Aorta (tissue), 5 donors: ENCODE measurements around the gene ZNF846. TPM values are rescaled to one million over a fixed set of nuclear protein-coding genes. Genes with fewer than 3 reads are reported as not detected.

Source experiments
- ATAC-seq: fragments of 200-7000 bp; cut with Tn5 transposase; one replicate; pipeline ENCODE4 v1.9.1; 2022; ENCODE audit warnings: moderate library complexity; ENCODE audit not compliant: low FRiP score
- DNase-seq, 2 donors: peaks; one replicate each; pipeline ENCODE4 v3.0.0-alpha.2; 2020
- H3K27ac ChIP-seq, 2 donors: one replicate each; pipeline ENCODE4 v1.5.1; 2013; ENCODE audit warnings: low read length in 2 of 2, mild to moderate bottlenecking in 2 of 2, moderate library complexity in 2 of 2, control low read depth in 1 of 2, inconsistent platforms in 1 of 2, low read depth in 1 of 2
- H3K27me3 ChIP-seq, 2 donors: one replicate each; pipeline ENCODE4 v1.6.1; 2013; ENCODE audit warnings: control low read depth in 1 of 2, low read length in 1 of 2, mild to moderate bottlenecking in 1 of 2, moderate library complexity in 1 of 2; ENCODE audit not compliant: insufficient read depth in 2 of 2, control insufficient read depth in 1 of 2
- H3K36me3 ChIP-seq, 2 donors: one replicate each; pipeline ENCODE4 v1.6.1; 2013; ENCODE audit warnings: control low read depth in 1 of 2, low read length in 1 of 2, mild to moderate bottlenecking in 1 of 2; ENCODE audit not compliant: insufficient read depth in 2 of 2, control insufficient read depth in 1 of 2
- H3K4me1 ChIP-seq, 2 donors: one replicate each; pipeline ENCODE4 v1.6.1; 2013; ENCODE audit warnings: low read length in 2 of 2, control low read depth in 1 of 2, mild to moderate bottlenecking in 1 of 2, moderate library complexity in 1 of 2; ENCODE audit not compliant: insufficient read depth in 2 of 2, control insufficient read depth in 1 of 2
- H3K4me3 ChIP-seq, 2 donors: one replicate each; pipeline ENCODE4 v1.5.1; 2013; ENCODE audit warnings: low read length in 2 of 2, control low read depth in 1 of 2, mild to moderate bottlenecking in 1 of 2
- H3K9me3 ChIP-seq: one replicate; pipeline ENCODE4 v1.6.1; 2013; ENCODE audit warnings: mild to moderate bottlenecking, low read length; ENCODE audit not compliant: control insufficient read depth
- WGBS, 2 donors: extraction: QIAGEN DNeasy Blood & Tissue Kit; methylation state at CpG; one replicate each; pipeline ENCODE4 v1.1.7; 2013; 5-methylcytosine and 5-hydroxymethylcytosine counted together
- intact Hi-C, 2 donors: fragments of 100-400 bp; cut with DNase I; formaldehyde crosslinking; loops; one replicate each; pipeline versions ENCODE4 v1.14.2 to v1.15.0; 2022
- long read RNA-seq, 2 donors: library from polyadenylated mRNA; unstranded; transcript quantifications; one replicate each; pipeline ENCODE4 v2.0.0, GENCODE V29; 2020 to 2021
- polyA plus RNA-seq, 2 donors: library from polyadenylated mRNA; stranded (reverse); fragments of 200-250 nt; gene quantifications; one replicate each; pipeline ENCODE4 v1.2.3, GENCODE V29; 2013
- total RNA-seq, 2 donors: library from RNA; stranded (reverse); fragmentation: NEBNext Ultra II Directional; extraction: Animal tissue kit (Norgen Biotek cat#: 25700); gene quantifications; one replicate each; pipeline ENCODE4 v1.2.1, GENCODE V29; 2021
- donor health status: healthy with polysubstance abuse.
- donor health status: Bipolar disorder and iron deficiency.
- donor health status: DM: no; HTN: no; CAD: no.
- donor health status: DM: no; HTN: no; CAD: no.
- donor health status: DM: yes; HTN: yes; CAD: no.

Gene ZNF846
- total RNA-seq: 10 to 100 TPM; 17.4 to 33.0 TPM
- 10 to 100 TPM; 13.0 to 20.2 TPM for polyA plus RNA-seq
- long read RNA-seq, donor 1, partial matches to known transcripts: 1 of 13 reads
- long read RNA-seq, donor 1, other reads (novel, unspliced or antisense): 11 of 13 reads
- long read RNA-seq, donor 2, partial matches to known transcripts: 0 of 7 reads
- long read RNA-seq, donor 2, other reads (novel, unspliced or antisense): 5 of 7 reads

DNA sequence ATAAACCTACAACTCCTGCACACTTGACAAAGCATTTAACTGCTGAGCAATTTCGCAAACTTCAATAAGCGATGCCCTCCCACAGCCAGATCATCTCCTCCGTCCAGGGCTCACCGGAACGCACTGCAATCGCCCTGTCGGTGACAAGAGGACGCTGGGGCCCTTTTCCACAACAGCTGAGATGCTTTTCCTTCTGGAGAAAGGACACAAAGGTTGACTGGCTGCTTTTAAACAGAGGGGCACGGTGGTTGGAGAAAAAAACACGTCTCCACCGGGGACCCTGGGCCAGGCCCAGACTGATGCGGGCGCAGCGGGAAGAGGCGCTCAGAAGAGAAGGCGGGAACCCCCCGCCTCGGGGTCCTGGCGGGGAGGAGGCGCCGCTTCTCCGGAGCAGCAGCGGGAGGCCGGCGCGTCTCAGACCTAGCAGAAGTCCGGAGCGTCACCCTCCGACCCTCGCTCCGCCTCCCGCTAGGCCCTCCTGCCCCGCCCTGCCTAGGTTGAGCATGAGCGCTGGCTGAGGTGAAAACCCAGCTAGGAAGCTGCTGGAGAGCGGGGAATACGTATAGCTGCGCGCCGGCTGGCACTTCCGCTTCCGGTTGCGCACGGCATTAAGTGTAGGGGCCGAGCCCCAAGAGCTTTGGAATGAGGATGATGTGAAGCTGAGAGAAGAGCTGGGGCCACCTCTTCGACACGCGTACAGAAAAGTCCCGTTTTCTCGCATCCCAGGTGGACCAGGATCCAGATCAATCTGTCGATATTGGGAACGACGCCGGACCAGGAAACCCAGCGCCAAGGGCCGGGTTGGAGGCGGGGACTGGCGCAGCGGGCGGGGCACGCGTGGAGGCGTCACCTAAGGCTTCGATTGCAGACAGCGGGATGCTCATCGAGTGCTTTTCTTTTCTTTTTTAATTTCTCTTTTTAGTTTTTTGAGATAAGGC is at the start of gene ZNF846:
TSS of gene ZNF846 (minus strand) at position 564 of the 938 bp plus-strand sequence. CDS start 3,788 bp downstream, outside the sequence.
- Histone ChIP-seq H3K4me3 (peak within 1 kb of the TSS; percentile 63 to 94), H3K27me3 (no peaks in the 10 kb centered on the region), H3K4me1 (no peaks in the 10 kb centered on the region), H3K9me3 (no peaks in the 10 kb centered on the region), H3K27ac (peak within 1 kb of the TSS; percentile 74 to 90), H3K36me3 (peaks cover 0 to 2% of the 10 kb centered on the region in 2 donors)
- peak; percentile 97 to 98 for DNase-seq
- intact Hi-C loops: loop anchor here (2.0 to 10.0 kb wide), 4 partner anchors 16 to 336 kb away; partner anchors contain the start of gene ZNF562 (in 2 of the 2)
- 1% methylated on average over 60 to 65 of the region's 65 CpGs for WGBS, 2 donors
- ATAC-seq: peak; percentile 98

DNA sequence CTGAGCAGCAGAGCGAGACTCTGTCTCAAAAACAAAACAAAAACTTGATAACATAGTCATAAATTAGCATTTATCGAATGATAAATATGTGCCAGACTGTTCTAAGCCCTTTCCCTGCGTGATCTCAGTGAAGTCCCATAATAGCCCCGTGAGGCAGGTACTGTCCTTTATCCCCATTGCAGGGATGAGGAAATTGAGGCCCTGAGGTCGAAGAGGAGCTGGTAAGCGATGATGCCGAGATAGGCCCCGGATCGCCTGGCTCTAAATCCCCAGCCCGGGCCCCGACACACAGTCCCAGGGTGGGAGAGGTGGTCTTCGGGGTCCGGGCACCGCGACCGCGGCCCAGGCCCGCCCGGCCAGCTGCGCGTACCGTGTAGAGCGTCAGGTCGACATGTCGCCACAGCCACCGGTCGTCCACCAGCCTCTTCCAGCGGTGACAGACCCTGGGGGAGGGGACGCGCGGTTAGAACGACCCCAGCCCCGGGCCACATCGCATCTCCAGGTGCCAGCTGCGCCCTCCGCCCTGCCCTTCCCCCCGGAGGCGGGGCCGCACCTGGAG is 49.7 kb upstream of the ZNF846 start:
- Histone ChIP-seq H3K4me1 (no peaks in the 10 kb centered on the region), H3K27me3 (no peaks in the 10 kb centered on the region), H3K36me3 (no peaks in the 10 kb centered on the region), H3K9me3 (no peaks in the 10 kb centered on the region), H3K4me3 (peak overlapping the region; percentile 77 to 88), H3K27ac (peak overlapping the region in 1 of 2 donors; percentile 65)
- no peak for DNase-seq
- WGBS, 2 donors: 3 to 4% methylated on average over 36 to 39 of the region's 39 CpGs
- intact Hi-C loops: loop anchor here in 1 of 2 donors (2.0 kb wide), 1 partner anchor 25 kb away; no protein-coding TSS in a partner anchor
- peak; percentile 5 for ATAC-seq

DNA sequence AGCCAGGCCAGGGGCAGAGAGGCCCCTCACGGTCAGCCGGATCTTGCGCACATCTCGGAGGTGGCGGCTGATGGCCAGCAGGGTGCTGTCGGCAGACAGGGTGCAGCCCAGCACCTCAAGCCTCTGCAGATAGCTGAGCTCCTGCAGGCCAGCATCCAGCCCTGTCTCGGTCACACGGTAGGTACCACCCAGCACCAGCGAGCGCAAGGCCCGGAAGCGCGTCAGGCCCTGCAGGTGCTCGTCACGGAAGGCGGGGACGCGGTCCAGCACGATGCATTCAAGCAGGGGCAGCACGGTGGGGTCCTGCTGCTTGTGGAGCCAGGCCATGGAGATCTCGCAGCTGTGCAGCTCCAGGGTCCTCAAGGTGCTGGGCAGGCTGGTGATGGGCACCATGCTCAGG is 42.6 kb upstream of the ZNF846 start:
- ATAC-seq (no peak), DNase-seq (no peak)
- Histone ChIP-seq H3K36me3 (peaks cover 4 to 8% of the 10 kb centered on the region in 2 donors), H3K9me3 (no peaks in the 10 kb centered on the region), H3K27ac (no peak overlapping the region), H3K27me3 (no peaks in the 10 kb centered on the region), H3K4me3 (no peak overlapping the region), H3K4me1 (no peaks in the 10 kb centered on the region)
- 95 to 98% methylated on average over 21 of the region's 21 CpGs for WGBS, 2 donors
- intact Hi-C loops: no loop called here

DNA sequence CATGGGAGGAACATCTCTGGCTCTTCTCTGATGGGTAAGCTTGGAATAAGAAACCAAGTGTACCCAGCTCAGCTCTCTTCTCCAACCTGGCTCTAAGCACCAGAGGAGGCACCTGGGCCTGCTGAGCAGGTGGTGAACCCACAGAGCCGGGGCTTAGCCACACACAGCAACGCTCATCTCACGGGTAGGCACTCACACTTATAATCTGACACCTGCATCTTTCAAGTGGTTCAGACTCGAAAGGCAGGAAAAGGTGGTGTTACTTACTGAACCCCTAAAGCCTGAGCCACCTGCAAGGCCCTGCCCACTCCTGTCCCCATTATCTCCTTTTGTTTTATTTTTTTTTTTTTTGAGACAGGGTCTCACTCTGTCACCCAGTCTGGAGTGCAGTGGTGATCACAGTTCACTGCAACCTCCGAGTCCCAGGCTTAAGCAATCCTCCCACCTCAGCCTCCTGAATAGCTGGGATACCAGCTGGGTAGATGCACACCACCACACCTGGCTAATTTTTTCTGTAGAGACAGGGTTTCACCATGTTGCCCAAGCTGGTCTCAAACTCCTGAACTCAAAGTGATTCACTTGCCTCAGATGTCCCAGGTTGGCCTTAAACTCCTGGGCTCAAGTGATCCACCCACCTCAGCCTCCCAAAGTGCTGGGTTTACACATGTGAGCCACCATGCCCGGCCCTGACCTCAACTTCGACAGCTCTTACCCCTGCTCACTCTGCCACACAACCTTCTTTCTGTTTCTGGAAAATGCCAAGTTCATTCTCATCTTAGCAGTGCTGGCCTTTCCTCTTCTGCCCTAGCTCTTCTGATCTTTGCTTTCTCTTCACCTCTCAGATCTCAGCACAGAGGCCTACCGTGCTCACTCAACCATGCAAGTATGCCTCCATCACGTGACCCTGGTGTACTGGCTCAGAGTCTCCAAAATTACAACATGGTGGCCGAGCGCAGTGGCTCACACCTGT is 40.6 kb upstream of the ZNF846 start:
- no peak for ATAC-seq
- H3K4me1 ChIP-seq: no peaks in the 10 kb centered on the region
- H3K36me3 ChIP-seq: peaks cover 4 to 8% of the 10 kb centered on the region in 2 donors
- no peak overlapping the region for H3K27ac ChIP-seq
- intact Hi-C loops: no loop called here
- H3K9me3 ChIP-seq: no peaks in the 10 kb centered on the region
- no peak for DNase-seq
- 90 to 94% methylated on average over 11 of the region's 11 CpGs for WGBS, 2 donors
- no peak overlapping the region for H3K4me3 ChIP-seq
- H3K27me3 ChIP-seq: no peaks in the 10 kb centered on the region

DNA sequence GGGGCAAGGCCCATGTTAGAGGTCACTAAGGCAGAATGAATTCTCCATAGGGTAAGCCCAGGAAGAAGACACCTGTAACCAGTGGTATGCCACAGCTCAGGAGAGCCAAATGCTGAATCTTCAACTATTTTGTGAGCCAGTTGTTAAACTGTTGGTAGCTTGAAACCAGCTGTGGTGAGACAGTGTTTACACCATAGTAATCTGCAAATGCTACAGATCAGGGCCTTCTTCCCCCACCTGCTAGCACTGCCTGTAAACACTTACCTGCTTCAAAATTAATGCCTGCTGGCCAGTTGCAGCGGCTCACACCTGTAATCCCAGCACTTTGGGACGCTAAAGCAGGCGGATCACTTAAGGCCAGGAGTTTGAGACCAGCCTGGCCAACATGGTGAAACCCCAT is 38.3 kb upstream of the ZNF846 start:
- H3K4me1 ChIP-seq: no peaks in the 10 kb centered on the region
- intact Hi-C loops: no loop called here
- ATAC-seq (no peak), DNase-seq (no peak)
- 95 to 98% methylated on average over 3 of the region's 3 CpGs for WGBS, 2 donors
- H3K4me3 ChIP-seq: no peak overlapping the region
- H3K36me3 ChIP-seq: peaks cover 4 to 8% of the 10 kb centered on the region in 2 donors
- H3K27me3 ChIP-seq: no peaks in the 10 kb centered on the region
- H3K9me3 ChIP-seq: no peaks in the 10 kb centered on the region
- no peak overlapping the region for H3K27ac ChIP-seq

DNA sequence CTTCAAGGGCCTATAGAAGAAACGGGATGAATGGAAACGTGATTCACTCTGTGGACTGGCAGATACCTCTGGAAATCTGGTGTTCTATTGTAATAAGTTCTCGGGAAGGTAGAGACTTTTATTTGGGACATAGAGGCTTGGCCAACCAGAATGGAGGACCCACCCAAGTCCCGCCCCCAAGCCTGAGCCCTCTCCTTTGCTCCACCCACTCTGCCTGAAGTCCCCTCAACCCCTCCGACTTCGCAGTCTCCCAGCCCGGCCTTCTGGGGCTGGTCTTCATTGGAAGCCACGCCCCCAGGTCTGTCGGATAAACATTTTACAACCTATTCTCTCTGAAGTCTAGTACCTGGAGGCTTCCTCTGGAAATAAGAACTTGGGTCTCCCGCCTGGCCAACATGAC is 33.4 kb upstream of the ZNF846 start:
- H3K27me3 ChIP-seq: no peaks in the 10 kb centered on the region
- no peak overlapping the region for H3K4me3 ChIP-seq
- DNase-seq (no peak), ATAC-seq (no peak)
- no peaks in the 10 kb centered on the region for H3K9me3 ChIP-seq
- intact Hi-C loops: no loop called here
- no peaks in the 10 kb centered on the region for H3K4me1 ChIP-seq
- H3K36me3 ChIP-seq: no peaks in the 10 kb centered on the region
- WGBS, 2 donors: 90 to 91% methylated on average over 10 of the region's 10 CpGs
- H3K27ac ChIP-seq: no peak overlapping the region

DNA sequence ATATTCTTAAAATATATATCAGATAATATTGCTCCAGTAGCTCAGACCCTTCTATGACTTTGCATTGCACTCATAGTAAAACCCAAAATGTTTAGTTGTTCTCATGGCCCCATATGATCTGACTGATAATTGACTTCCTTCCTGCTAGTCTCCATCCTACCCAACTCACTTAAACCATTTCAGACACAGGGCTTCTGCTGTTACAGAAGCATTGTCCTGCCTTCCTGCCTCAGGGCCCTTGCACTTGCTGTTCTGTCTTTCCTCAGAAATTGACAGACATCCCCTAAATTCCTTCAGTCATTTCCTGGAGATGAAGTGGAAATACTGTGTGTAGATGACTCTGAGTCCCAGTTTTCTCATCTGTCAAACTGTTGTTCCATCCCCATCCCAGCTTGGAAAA is 30.6 kb upstream of the ZNF846 start:
- Histone ChIP-seq H3K4me3 (no peak overlapping the region), H3K9me3 (no peaks in the 10 kb centered on the region), H3K4me1 (no peaks in the 10 kb centered on the region), H3K27ac (no peak overlapping the region), H3K36me3 (no peaks in the 10 kb centered on the region), H3K27me3 (no peaks in the 10 kb centered on the region)
- DNase-seq (no peak), ATAC-seq (no peak)
- intact Hi-C loops: loop anchor here (5.0 to 10.0 kb wide), 5 partner anchors 172 to 654 kb away; partner anchors contain the start of genes ZNF266 (in 1 of the 2) and ZNF317 (in 1 of the 2)

DNA sequence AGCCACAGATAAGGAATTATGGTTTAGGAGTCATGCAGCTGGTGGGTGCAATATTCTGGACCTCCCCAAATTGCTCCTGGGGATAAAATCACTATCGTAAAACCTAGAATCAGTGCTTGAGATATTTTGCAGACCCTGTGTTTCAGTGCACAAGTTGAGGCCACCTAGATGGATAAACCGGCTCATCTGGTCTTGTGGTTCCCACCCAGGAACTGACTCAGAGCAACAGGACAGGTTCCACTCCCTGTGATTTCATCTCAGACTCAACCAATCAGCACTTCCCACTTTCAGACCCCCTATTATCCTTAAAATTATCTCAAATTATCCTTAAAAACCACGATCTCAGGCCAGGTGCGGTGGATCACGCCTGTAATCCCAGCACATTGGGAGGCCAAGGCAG is 29.3 kb upstream of the ZNF846 start:
- ATAC-seq: no peak
- Histone ChIP-seq H3K4me1 (no peaks in the 10 kb centered on the region), H3K4me3 (no peak overlapping the region), H3K27ac (no peak overlapping the region), H3K9me3 (no peaks in the 10 kb centered on the region), H3K36me3 (no peaks in the 10 kb centered on the region), H3K27me3 (no peaks in the 10 kb centered on the region)
- intact Hi-C loops: loop anchor here (2.0 to 10.0 kb wide), 6 partner anchors 171 to 653 kb away; partner anchors contain the start of genes ZNF266 (in 1 of the 2) and ZNF317 (in 1 of the 2)
- WGBS, 2 donors: 93 to 94% methylated on average over 5 of the region's 5 CpGs
- no peak for DNase-seq
